GM12873 (cell line): Measurements from ENCODE around the gene KRTAP5-7.

Experiments
- TF ChIP-seq, protein P1 (sequence below): IDR thresholded peaks from 2 replicates; pipeline ENCODE4 v1.5.1; 2012; ENCODE audit warnings: low read depth, mild to moderate bottlenecking, moderate library complexity, low read length, control low read depth; ENCODE audit not compliant: insufficient read depth; ENCODE audit errors: missing control alignments

Gene KRTAP5-7

DNA sequence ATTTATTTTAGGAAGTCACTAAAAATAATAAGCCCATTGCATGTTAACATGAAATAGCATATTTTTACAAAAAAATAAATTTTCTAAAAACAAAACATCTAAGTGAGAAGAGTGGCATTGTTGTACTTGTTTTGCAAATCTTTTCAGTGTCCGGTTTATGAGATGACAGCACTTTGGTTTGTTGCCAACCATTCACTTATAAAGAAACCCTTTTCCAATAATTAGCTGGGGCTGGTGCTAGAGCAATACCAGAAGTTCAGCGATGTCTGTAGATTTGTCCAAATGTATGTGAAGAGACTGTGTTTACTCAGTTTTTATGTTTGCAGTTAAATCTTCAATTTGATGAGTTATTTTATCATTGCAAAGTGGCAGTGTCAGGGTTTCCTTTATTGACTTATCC is 22.1 kb upstream of the KRTAP5-7 start:
- TF ChIP-seq, protein P1, sequence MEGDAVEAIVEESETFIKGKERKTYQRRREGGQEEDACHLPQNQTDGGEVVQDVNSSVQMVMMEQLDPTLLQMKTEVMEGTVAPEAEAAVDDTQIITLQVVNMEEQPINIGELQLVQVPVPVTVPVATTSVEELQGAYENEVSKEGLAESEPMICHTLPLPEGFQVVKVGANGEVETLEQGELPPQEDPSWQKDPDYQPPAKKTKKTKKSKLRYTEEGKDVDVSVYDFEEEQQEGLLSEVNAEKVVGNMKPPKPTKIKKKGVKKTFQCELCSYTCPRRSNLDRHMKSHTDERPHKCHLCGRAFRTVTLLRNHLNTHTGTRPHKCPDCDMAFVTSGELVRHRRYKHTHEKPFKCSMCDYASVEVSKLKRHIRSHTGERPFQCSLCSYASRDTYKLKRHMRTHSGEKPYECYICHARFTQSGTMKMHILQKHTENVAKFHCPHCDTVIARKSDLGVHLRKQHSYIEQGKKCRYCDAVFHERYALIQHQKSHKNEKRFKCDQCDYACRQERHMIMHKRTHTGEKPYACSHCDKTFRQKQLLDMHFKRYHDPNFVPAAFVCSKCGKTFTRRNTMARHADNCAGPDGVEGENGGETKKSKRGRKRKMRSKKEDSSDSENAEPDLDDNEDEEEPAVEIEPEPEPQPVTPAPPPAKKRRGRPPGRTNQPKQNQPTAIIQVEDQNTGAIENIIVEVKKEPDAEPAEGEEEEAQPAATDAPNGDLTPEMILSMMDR, result no peak

DNA sequence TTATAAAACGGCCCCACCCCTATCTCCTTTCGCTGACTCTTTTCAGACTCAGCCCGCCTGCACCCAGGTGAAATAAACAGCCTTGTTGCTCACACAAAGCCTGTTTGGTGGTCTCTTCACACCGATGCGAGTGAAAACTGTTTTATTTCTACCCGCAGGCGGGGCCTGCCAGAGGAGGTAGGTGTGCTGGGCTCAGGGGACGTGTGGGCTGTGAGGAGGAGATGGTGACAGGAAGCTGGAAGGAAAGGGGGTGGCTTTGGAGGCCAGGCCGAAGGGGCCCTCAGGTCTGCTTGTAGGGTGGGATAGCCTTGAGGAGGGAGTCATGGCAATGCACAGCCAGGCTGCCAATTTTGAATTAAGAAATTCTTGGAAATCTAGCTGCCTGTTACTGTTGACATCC is 21.3 kb upstream of the KRTAP5-7 start:
- TF ChIP-seq, protein P1, result no peak

DNA sequence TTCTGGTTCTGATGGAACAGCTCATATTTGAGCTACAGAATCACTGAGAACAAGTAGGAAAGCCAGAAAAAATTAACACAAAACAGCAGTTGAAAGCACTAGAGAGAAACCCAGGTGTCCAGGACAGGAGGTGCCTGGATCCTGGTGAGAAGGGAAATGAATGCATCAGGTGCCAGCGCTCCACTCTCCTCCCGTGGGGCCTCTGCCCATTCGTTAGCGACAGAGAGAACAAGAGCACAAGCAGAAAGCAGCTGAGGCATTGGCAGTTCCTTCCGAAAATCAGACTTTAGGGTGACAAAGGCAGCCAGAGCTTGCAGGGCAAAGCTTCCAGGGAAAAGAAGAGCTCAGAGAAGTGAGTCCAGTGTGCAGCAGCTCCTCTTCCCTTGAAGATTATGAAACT is 20.0 kb upstream of the KRTAP5-7 start:
- TF ChIP-seq, protein P1, result no peak

DNA sequence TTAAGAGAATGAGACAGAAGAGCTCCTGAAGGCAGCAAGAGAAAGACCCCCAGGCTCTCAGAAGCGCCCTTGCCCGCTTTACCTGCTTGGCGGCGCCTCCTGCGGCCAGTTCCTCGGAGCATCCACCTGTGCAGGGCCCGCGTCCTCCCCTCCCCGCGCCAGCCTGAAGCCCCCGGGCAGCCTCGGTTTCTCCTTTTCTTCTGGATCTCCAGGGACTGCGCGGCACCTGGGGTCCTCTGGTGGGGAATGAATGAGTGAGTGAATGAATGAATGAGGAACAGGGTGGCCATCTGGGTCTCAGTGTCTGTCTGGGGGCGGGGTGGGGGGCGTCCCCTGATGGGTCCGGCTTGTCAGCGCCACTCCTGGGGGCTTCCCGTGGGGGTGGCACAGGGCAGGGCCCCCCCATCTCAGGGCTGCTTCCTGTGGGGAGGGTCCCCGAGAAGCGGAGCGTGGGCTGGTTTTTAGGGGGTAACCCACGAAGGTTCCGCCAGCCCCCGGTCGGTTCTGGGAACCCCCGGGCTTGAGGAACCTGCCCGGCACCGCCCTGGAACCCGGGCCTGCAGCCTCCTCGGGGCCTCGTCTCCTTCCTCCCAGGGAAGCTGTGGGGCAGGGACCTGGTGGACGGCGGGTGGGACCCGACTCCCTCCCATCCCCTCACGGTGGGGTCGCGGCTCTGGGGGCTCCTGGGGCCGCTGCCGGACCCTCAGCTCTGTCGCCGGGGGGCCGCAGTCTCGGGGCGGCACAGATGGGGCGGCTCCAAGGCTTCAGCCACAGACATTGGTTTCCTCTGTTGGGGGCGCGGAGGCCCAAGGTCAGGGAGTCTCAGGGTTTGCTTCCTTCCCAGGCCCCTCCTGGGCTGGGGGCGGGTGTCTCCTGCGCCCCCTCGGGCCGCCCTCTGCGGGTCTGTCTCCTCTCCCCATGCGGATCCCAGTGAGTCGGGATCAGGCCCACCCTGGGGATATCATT is 8.3 kb upstream of the KRTAP5-7 start:
- TF ChIP-seq, protein P1, result no peak

DNA sequence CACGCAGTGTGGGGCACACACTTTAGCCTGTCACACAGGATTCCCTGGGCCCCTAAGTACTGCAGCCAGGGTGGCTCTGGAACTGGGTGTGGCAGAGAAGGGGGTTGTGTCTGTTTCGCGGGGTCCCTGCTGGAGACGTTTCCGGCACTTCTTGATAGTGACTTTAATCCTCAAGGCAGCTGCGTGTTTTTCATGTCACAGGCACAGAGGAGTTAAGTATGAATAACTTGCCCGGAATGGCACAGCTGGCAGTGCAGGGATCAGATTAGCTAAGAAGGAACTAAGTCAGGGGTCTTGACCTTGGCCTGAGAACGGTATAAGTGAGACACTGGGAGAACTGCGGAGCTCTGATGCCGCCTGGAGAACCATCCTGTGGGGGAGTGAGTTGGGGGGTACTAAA is 7.5 kb upstream of the KRTAP5-7 start:
- TF ChIP-seq, protein P1, result no peak

DNA sequence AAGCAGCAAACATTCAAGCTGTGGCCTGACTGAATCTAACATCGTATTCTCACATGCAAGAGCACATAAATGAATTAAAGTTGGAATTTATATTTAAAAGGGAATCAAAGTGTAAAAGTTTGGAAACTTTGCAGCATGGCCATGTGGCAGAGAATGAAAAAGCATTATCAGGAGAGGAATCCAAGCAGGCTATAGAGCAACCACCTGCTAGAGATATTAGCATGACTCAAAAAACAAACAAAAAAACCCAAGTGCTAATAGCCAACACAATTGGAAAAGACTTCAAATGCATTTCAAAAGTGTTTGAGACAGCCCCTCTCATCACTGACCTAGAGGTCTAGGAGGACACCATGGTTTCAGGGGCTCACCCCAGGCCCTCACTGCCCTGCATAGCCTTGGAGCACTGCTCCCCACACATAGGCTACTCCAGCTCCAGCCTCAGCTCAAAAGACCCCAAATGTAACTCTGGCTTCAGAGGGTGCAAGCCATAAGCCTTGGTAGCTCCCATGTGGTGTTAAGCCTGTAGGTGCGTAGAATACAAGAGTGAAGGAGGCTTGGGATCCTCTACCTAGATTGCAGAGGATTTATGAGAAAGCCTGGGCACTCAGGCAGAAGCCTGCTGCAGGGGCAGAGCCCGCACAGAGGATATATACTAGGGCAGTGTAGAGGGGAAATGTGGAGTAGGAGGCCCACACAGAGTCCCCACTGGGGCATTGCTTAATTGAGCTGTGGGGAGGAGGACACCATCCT is 1.7 kb upstream of the KRTAP5-7 start:
- TF ChIP-seq, protein P1, result no peak

DNA sequence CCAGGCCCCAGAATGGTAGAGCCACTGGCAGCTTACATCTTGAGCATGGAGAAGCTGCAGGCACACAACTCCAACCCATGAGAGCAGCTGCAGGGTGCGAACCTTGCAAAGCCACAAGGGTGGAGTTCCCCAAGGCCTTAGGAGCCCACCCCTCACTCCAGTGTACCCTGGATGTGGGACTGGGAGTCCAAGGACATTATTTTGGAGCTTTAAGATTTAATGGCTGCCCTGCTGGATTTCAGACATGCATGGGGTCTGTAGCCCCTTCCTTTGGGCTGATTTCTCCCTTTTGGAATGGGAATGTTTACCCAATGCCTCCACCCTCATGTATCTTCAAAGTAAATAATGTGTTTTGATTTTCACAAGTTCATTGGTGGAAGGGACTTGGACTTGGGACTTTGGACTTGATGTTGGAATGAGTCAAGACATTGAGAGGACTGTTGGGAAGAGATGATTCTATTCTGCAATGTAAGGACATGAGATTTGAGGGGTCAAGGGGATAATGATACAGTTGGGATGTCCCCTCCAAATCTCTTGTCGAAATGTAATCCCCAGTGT is 1.1 kb upstream of the KRTAP5-7 start:
- TF ChIP-seq, protein P1, result no peak
